ENCODE results near the gene MESP1.

GRCh38 chr15:89731275-89731674 is 19.8 kb downstream of the MESP1 start:
- TF ChIP-seq SIN3A (IDR thresholded peaks at IDR 0.05; ENCODE audit: borderline replicate concordance, insufficient read depth, low read depth, low read length) (no peak), CTCF (IDR thresholded peaks at IDR 0.05) (no peak), POLR2AphosphoS5 (IDR thresholded peaks at IDR 0.05; ENCODE audit: low read depth, low read length) (no peak)
